ENCODE measurements around the gene INO80B. TPM values are rescaled to one million over a fixed set of nuclear protein-coding genes. Genes with fewer than 3 reads are reported as not detected.

INO80B gene
- total RNA-seq, 4 donors from 2014 or later, result 4.6 to 26.5 (median 14.9) TPM

GRCh38 chr2:74498500-74499266 is 43.8 kb downstream of the INO80B start:
- DNase-seq (ENCODE audit: low spot score), result no peak
- ATAC-seq (ENCODE audit: low FRiP score), result no peak
- TF ChIP-seq CTCF (IDR thresholded peaks at IDR 0.05), result no peak

- ATAC-seq (ENCODE audit: low FRiP score) (no peak), DNase-seq (ENCODE audit: low spot score) (no peak)
- no peak for TF ChIP-seq CTCF (IDR thresholded peaks at IDR 0.05)
Observed at GRCh38 chr2:74499267-74499939, 44.5 kb downstream of the INO80B start, which contains the start of gene LBX2. LBX2 (minus strand) TSS chr2:74499603; CDS start chr2:74499537, 66 bp downstream.

GRCh38 chr2:74499940-74500577 is 45.2 kb downstream of the INO80B start:
- DNase-seq (ENCODE audit: low spot score), result no peak
- no peak for TF ChIP-seq CTCF (IDR thresholded peaks at IDR 0.05)
- ATAC-seq (ENCODE audit: low FRiP score), result no peak

- TF ChIP-seq CTCF (IDR thresholded peaks at IDR 0.05), result no peak
- no peak for ATAC-seq (ENCODE audit: low FRiP score)
Observed at GRCh38 chr2:74500578-74500946, 45.7 kb downstream of the INO80B start.

GRCh38 chr2:74501335-74502071 is 46.6 kb downstream of the INO80B start:
- TF ChIP-seq CTCF (IDR thresholded peaks at IDR 0.05), result no peak
- DNase-seq (ENCODE audit: low spot score), result no peak

More at GRCh38 chr2:74500578-74500946, 45.7 kb downstream of the INO80B start:
- no peak for DNase-seq (ENCODE audit: low spot score)

GRCh38 chr2:74502147-74502719 is 47.3 kb downstream of the INO80B start:
- no peak for ATAC-seq (ENCODE audit: low FRiP score)
- TF ChIP-seq CTCF (IDR thresholded peaks at IDR 0.05), result no peak
- no peak for DNase-seq (ENCODE audit: low spot score)

More at GRCh38 chr2:74501335-74502071, 46.6 kb downstream of the INO80B start:
- no peak for ATAC-seq (ENCODE audit: low FRiP score)

Measured in omental fat pad (tissue), 4 donors.